Stimulated activated memory B cell treated with anti-CD40 and anti-IgM and Interleukin-4, amounts not matched to agents 10 μg/mL and 1 μg/mL and 100 μg/mL, for 72 hours (primary cell): ENCODE measurements around the gene NDRG3.
"Not testable (repeated sequence)": the region's sequence is repeated elsewhere in the genome, so short reads cannot be mapped to it uniquely, and the experiment has no call there.

Source experiments
- ATAC-seq: fragments of 150-1000 bp; cut with Tn5 transposase; 2 replicates; pipeline ENCODE4 v1.10.0; 2021
- H3K27ac Mint-ChIP-seq: one replicate; pipeline ENCODE4 v1.8.0; 2022; ENCODE audit warnings: mild to moderate bottlenecking, mixed read lengths
- H3K27me3 Mint-ChIP-seq: one replicate; pipeline ENCODE4 v1.8.0; 2022; ENCODE audit warnings: mixed read lengths
- H3K36me3 Mint-ChIP-seq: one replicate; pipeline ENCODE4 v1.8.0; 2022; ENCODE audit warnings: mixed read lengths
- H3K4me1 Mint-ChIP-seq: one replicate; pipeline ENCODE4 v1.8.0; 2022; ENCODE audit warnings: mixed read lengths
- H3K4me3 Mint-ChIP-seq: one replicate; pipeline ENCODE4 v1.8.0; 2022; ENCODE audit warnings: mild to moderate bottlenecking, moderate library complexity, mixed read lengths
- H3K9me3 Mint-ChIP-seq: one replicate; pipeline ENCODE4 v1.8.0; 2022; ENCODE audit warnings: mixed read lengths

NDRG3 gene

GRCh38 chr20:36647196-36648121 is 98.4 kb downstream of the NDRG3 start:
- Mint-ChIP-seq H3K9me3 (no peaks in the 10 kb centered on the region), H3K27ac (peak overlapping the region; percentile 84), H3K27me3 (no peaks in the 10 kb centered on the region), H3K4me3 (no peak overlapping the region), H3K4me1 (peaks cover 24% of the 10 kb centered on the region), H3K36me3 (no peaks in the 10 kb centered on the region)
- ATAC-seq = no peak

GRCh38 chr20:36646678-36647077 is 99.2 kb downstream of the NDRG3 start:
- H3K4me3 Mint-ChIP-seq = no peak overlapping the region
- H3K36me3 Mint-ChIP-seq = no peaks in the 10 kb centered on the region
- H3K9me3 Mint-ChIP-seq = no peaks in the 10 kb centered on the region
- peaks cover 24% of the 10 kb centered on the region for H3K4me1 Mint-ChIP-seq
- H3K27ac Mint-ChIP-seq = peak overlapping the region; percentile 84
- ATAC-seq = no peak
- no peaks in the 10 kb centered on the region for H3K27me3 Mint-ChIP-seq

GRCh38 chr20:36645998-36646397 is 99.9 kb downstream of the NDRG3 start, which contains the start of gene SLA2:
Gene SLA2 (minus strand): TSS chr20:36646196. CDS start chr20:36641335, 4,861 bp downstream.
- H3K9me3 Mint-ChIP-seq = no peaks in the 10 kb centered on the region
- H3K4me3 Mint-ChIP-seq = peak within 1 kb of the TSS; percentile 63
- H3K27me3 Mint-ChIP-seq = no peaks in the 10 kb centered on the region
- peak; percentile 91 for ATAC-seq
- H3K27ac Mint-ChIP-seq = peak within 1 kb of the TSS; percentile 84
- no peaks in the 10 kb centered on the region for H3K36me3 Mint-ChIP-seq
- peaks cover 24% of the 10 kb centered on the region for H3K4me1 Mint-ChIP-seq

- no peak for ATAC-seq
- Mint-ChIP-seq H3K36me3 (no peaks in the 10 kb centered on the region), H3K4me3 (peak overlapping the region; percentile 63), H3K27ac (peak overlapping the region; percentile 84), H3K9me3 (no peaks in the 10 kb centered on the region), H3K4me1 (peaks cover 24% of the 10 kb centered on the region), H3K27me3 (no peaks in the 10 kb centered on the region)
Measured at GRCh38 chr20:36645353-36645752, 100.5 kb downstream of the NDRG3 start.

GRCh38 chr20:36644706-36645095 is 101.2 kb downstream of the NDRG3 start:
- H3K4me1 Mint-ChIP-seq = peaks cover 24% of the 10 kb centered on the region
- H3K27me3 Mint-ChIP-seq = no peaks in the 10 kb centered on the region
- H3K9me3 Mint-ChIP-seq = no peaks in the 10 kb centered on the region
- peak overlapping the region; percentile 20 for H3K4me3 Mint-ChIP-seq
- H3K27ac Mint-ChIP-seq = peak overlapping the region; percentile 84
- no peak for ATAC-seq
- no peaks in the 10 kb centered on the region for H3K36me3 Mint-ChIP-seq

GRCh38 chr20:36644032-36644705 is 101.7 kb downstream of the NDRG3 start:
- Mint-ChIP-seq H3K36me3 (no peaks in the 10 kb centered on the region), H3K27ac (peak overlapping the region; percentile 84), H3K27me3 (no peaks in the 10 kb centered on the region), H3K4me1 (peaks cover 24% of the 10 kb centered on the region), H3K4me3 (no peak overlapping the region), H3K9me3 (no peaks in the 10 kb centered on the region)
- peak; percentile 27 for ATAC-seq

- no peak for ATAC-seq
- no peak overlapping the region for H3K27ac Mint-ChIP-seq
- no peaks in the 10 kb centered on the region for H3K27me3 Mint-ChIP-seq
- no peaks in the 10 kb centered on the region for H3K36me3 Mint-ChIP-seq
- H3K4me1 Mint-ChIP-seq = peaks cover 24% of the 10 kb centered on the region
- H3K4me3 Mint-ChIP-seq = no peak overlapping the region
- H3K9me3 Mint-ChIP-seq = no peaks in the 10 kb centered on the region
Measured at GRCh38 chr20:36642136-36642535, 103.8 kb downstream of the NDRG3 start.

GRCh38 chr20:36641506-36641843 is 104.4 kb downstream of the NDRG3 start:
- Mint-ChIP-seq H3K27ac (no peak overlapping the region), H3K4me3 (no peak overlapping the region), H3K4me1 (peaks cover 24% of the 10 kb centered on the region), H3K9me3 (no peaks in the 10 kb centered on the region), H3K27me3 (no peaks in the 10 kb centered on the region), H3K36me3 (no peaks in the 10 kb centered on the region)
- ATAC-seq = no peak

GRCh38 chr20:36638876-36639400 is 107.0 kb downstream of the NDRG3 start:
- not testable (repeated sequence) for H3K9me3 Mint-ChIP-seq, ATAC-seq, H3K4me3 Mint-ChIP-seq, H3K27me3 Mint-ChIP-seq, H3K4me1 Mint-ChIP-seq, H3K36me3 Mint-ChIP-seq, H3K27ac Mint-ChIP-seq

- Mint-ChIP-seq H3K27ac (no peak overlapping the region), H3K4me3 (no peak overlapping the region), H3K27me3 (no peaks in the 10 kb centered on the region), H3K36me3 (no peaks in the 10 kb centered on the region), H3K9me3 (no peaks in the 10 kb centered on the region), H3K4me1 (peaks cover 10% of the 10 kb centered on the region)
- no peak for ATAC-seq
Measured at GRCh38 chr20:36634342-36634741, 111.5 kb downstream of the NDRG3 start.

GRCh38 chr20:36633285-36633772 is 112.6 kb downstream of the NDRG3 start:
- no peaks in the 10 kb centered on the region for H3K36me3 Mint-ChIP-seq
- H3K27ac Mint-ChIP-seq = no peak overlapping the region
- H3K4me3 Mint-ChIP-seq = no peak overlapping the region
- H3K4me1 Mint-ChIP-seq = peaks cover 10% of the 10 kb centered on the region
- H3K27me3 Mint-ChIP-seq = no peaks in the 10 kb centered on the region
- ATAC-seq = no peak
- H3K9me3 Mint-ChIP-seq = no peaks in the 10 kb centered on the region

- Mint-ChIP-seq H3K27me3 (no peaks in the 10 kb centered on the region), H3K4me3 (no peak overlapping the region), H3K27ac (no peak overlapping the region), H3K4me1 (peaks cover 10% of the 10 kb centered on the region), H3K9me3 (no peaks in the 10 kb centered on the region), H3K36me3 (no peaks in the 10 kb centered on the region)
- peak; percentile 10 for ATAC-seq
Measured at GRCh38 chr20:36632487-36633284, 113.2 kb downstream of the NDRG3 start.

GRCh38 chr20:36632147-36632486 is 113.8 kb downstream of the NDRG3 start:
- Mint-ChIP-seq H3K27me3 (no peaks in the 10 kb centered on the region), H3K4me3 (no peak overlapping the region), H3K36me3 (no peaks in the 10 kb centered on the region), H3K4me1 (peaks cover 10% of the 10 kb centered on the region), H3K9me3 (no peaks in the 10 kb centered on the region), H3K27ac (no peak overlapping the region)
- ATAC-seq = no peak

GRCh38 chr20:36631646-36632045 is 114.2 kb downstream of the NDRG3 start:
- Mint-ChIP-seq H3K36me3 (no peaks in the 10 kb centered on the region), H3K4me3 (no peak overlapping the region), H3K27ac (no peak overlapping the region), H3K27me3 (no peaks in the 10 kb centered on the region), H3K9me3 (no peaks in the 10 kb centered on the region), H3K4me1 (peaks cover 10% of the 10 kb centered on the region)
- ATAC-seq = no peak
